K562 (cell line): Measurements from ENCODE around the gene ENG. TPM values are rescaled to one million over a fixed set of nuclear protein-coding genes. Genes with fewer than 3 reads are reported as not detected.

Experiments used
- ATAC-seq: fragments of 200-7000 bp; cut with Tn5 transposase; 3 replicates; pipeline ENCODE4 v1.9.1; 2020; ENCODE audit warnings: moderate library complexity
- BruUV-seq: library from RNA; stranded (reverse); fragments of 400-500 nt; replicated peaks from 2 replicates; lab custom pipeline; 2021; lab: Mats Ljungman, UMichigan
- CTCF ChIA-PET: fragments of 300-600 bp; formaldehyde crosslinking; extraction: SDS; loops from one replicate; lab custom pipeline; 2021; ENCODE audit warnings: low intra/inter-chr PET ratio; lab: Yijun Ruan, JAX
- POLR2A ChIA-PET: fragments of 300-600, 350-650 bp; sonication (Branson Sonifier 250); formaldehyde crosslinking; extraction: SDS; loops from one replicate; lab custom pipeline; 2021; ENCODE audit warnings: antibody characterized with exemption, inconsistent platforms; lab: Yijun Ruan, JAX
- DNase-seq, 4 experiments: peaks; one replicate each; pipeline versions ENCODE4 v3.0.0 to v3.0.0-alpha.2; 2011 to 2018; ENCODE audit warnings: low spot score in 3 of 4, mixed read lengths in 3 of 4; ENCODE audit errors: extremely low read depth in 1 of 4
- FAIRE-seq: peaks from 2 replicates; lab custom pipeline; 2011; peaks lifted over from hg19 to GRCh38; lab: Jason Lieb, UNC
- H2AFZ ChIP-seq: 2 replicates; pipeline ENCODE4 v1.6.0; 2011; ENCODE audit warnings: low read depth, low read length, control low read depth, inconsistent platforms
- H3K27ac ChIP-seq: fragments of 200-600 bp; 3 replicates; pipeline ENCODE4 v1.8.0; 2011; ENCODE audit warnings: low read depth, mild to moderate bottlenecking, control low read depth, inconsistent platforms, low read length, moderate library complexity, mixed read lengths; ENCODE audit errors: extremely low read depth
- H3K27me3 ChIP-seq, 2 experiments: fragments of 300-600 bp in 1 of 2; 2 replicates in 1 of 2; 3 replicates in 1 of 2; pipeline versions ENCODE4 v1.6.0 to v1.8.0; 2011; ENCODE audit warnings: inconsistent platforms in 2 of 2, low read length in 2 of 2, mild to moderate bottlenecking in 1 of 2, mixed read lengths in 1 of 2, moderate library complexity in 1 of 2; ENCODE audit not compliant: control insufficient read depth in 2 of 2, insufficient read depth in 2 of 2
- H3K36me3 ChIP-seq: fragments of 300-600 bp; 3 replicates; pipeline ENCODE4 v1.8.0; 2011; ENCODE audit warnings: mild to moderate bottlenecking, low read length, inconsistent platforms; ENCODE audit not compliant: control insufficient read depth, insufficient read depth
- H3K4me1 ChIP-seq, 2 experiments: fragments of 200-600 bp in 1 of 2; replicated peaks in 1 of 2; 2 replicates in 1 of 2; 3 replicates in 1 of 2; pipeline versions ENCODE4 v1.5.1 to v1.8.0; 2011; ENCODE audit warnings: inconsistent platforms in 2 of 2, low read length in 2 of 2, mild to moderate bottlenecking in 1 of 2, mixed read lengths in 1 of 2, moderate library complexity in 1 of 2; ENCODE audit not compliant: control insufficient read depth in 2 of 2, insufficient read depth in 2 of 2
- H3K4me2 ChIP-seq: 2 replicates; pipeline ENCODE4 v1.6.1; 2011; ENCODE audit warnings: low read length, control low read depth, inconsistent platforms, mixed read lengths; ENCODE audit not compliant: insufficient read depth
- H3K4me3 ChIP-seq: fragments of 200-600 bp; sonication (generic), shearing (Covaris generic); 2 replicates; pipeline ENCODE4 v1.5.1; 2016; ENCODE audit warnings: control low read depth, inconsistent platforms
- H3K79me2 ChIP-seq: fragments of 200-600 bp; 3 replicates; pipeline ENCODE4 v1.8.0; 2011; ENCODE audit warnings: low read length, inconsistent platforms; ENCODE audit not compliant: control insufficient read depth, insufficient read depth
- H3K9ac ChIP-seq, 2 experiments: 2 replicates each; pipeline versions ENCODE4 v1.6.0 to v1.6.1; 2011; ENCODE audit warnings: low read depth in 2 of 2, low read length in 2 of 2, control low read depth in 1 of 2, inconsistent platforms in 1 of 2, mild to moderate bottlenecking in 1 of 2, mixed read lengths in 1 of 2; ENCODE audit not compliant: insufficient read depth in 1 of 2
- H3K9me1 ChIP-seq: one replicate; pipeline ENCODE4 v1.6.0; 2011; ENCODE audit warnings: inconsistent platforms, mild to moderate bottlenecking, low read length, moderate library complexity; ENCODE audit not compliant: control insufficient read depth, insufficient read depth
- H3K9me3 ChIP-seq: replicated peaks from 2 replicates; pipeline ENCODE4 v1.5.1; 2011; ENCODE audit warnings: low read depth, low read length, inconsistent platforms; ENCODE audit not compliant: control insufficient read depth, insufficient read depth
- H4K20me1 ChIP-seq: replicated peaks from 2 replicates; pipeline ENCODE4 v1.6.1; 2011; ENCODE audit warnings: low read length, inconsistent platforms, mixed read lengths; ENCODE audit not compliant: control insufficient read depth, insufficient read depth
- BRCA1 ChIP-seq, 2 experiments: fragments of 450-650 bp in 1 of 2; sonication (generic) in 1 of 2; formaldehyde crosslinking in 1 of 2; IDR thresholded peaks; 2 replicates each; pipeline versions ENCODE4 v1.5.0 to v1.6.1; 2017 to 2020; ENCODE audit warnings: mild to moderate bottlenecking in 1 of 2, missing genetic modification reagents in 1 of 2
- WGBS: fragments of 100-300 bp; shearing (Covaris generic); methylation state at CpG from one replicate; pipeline ENCODE4 v1.1.6; 2016; ENCODE audit warnings: low coverage, mixed read lengths; ENCODE audit not compliant: insufficient coverage; ENCODE audit errors: missing lambda C conversion rate; 5-methylcytosine and 5-hydroxymethylcytosine counted together
- in situ Hi-C: fragments of 300-500 bp; cut with MboI; formaldehyde crosslinking; loops from 4 replicates; pipeline ENCODE4 v1.15.0; 2018; ENCODE audit warnings: inconsistent platforms, mixed read lengths
- intact Hi-C: fragments of 100-400 bp; cut with micrococcal nuclease; formaldehyde crosslinking; loops from 2 replicates; pipeline ENCODE4 v1.14.2; 2022
- polyA plus RNA-seq, 8 experiments: library from polyadenylated mRNA; depleted of rRNA in 4 of 8; stranded (reverse) in 5 of 8; unstranded in 3 of 8; fragments of >200 nt; fragmentation: Nextera tagmentation in 2 of 8; fragmentation: Illumina TruSeq in 1 of 8; extraction: Ambion mirVana in 2 of 8; extraction: Trizol in 1 of 8; gene quantifications; 2 replicates each; pipeline versions ENCODE4 v1.2.1 to v1.2.3, GENCODE V29; 2011 to 2014; ENCODE audit warnings: inconsistent platforms in 1 of 8, missing spikeins in 1 of 8
- total RNA-seq, 7 experiments: library from RNA; depleted of rRNA in 6 of 7; stranded (reverse); fragments of >200 nt in 6 of 7; fragmentation: Illumina TruSeq in 2 of 7; extraction: Trizol in 2 of 7; gene quantifications; 2 replicates each; pipeline versions ENCODE4 v1.2.1 to v1.2.3, GENCODE V29; 2011 to 2021; ENCODE audit warnings: low replicate concordance in 1 of 7
- TF ChIP-seq, protein P1 (sequence below): fragments of 450-650 bp; IDR thresholded peaks from 2 replicates; pipeline ENCODE4 v1.6.1; 2018; ENCODE audit not compliant: partially characterized antibody
- TF ChIP-seq, protein P2 (sequence below): sonication (generic); formaldehyde crosslinking; IDR thresholded peaks from 2 replicates; pipeline ENCODE4 v1.8.1; 2023; ENCODE audit warnings: mild to moderate bottlenecking, missing genetic modification reagents

ENG gene
- total and polyA plus RNA-seq, 9 of the 15 experiments (the other 6 are each of a cell fraction or from before 2014, with no cell fraction given) = 0.04 to 0.40 (median 0.14) TPM; not detected in 1

- WGBS = 91% methylated on average over 26 of the region's 30 CpGs
- no peak for ATAC-seq
- no TSS peak for BruUV-seq
- peaks cover 26 to 61% of the 10 kb centered on the region in 2 experiments for H3K4me1 ChIP-seq
- no peak for FAIRE-seq
- DNase-seq = no peak
- H2AFZ ChIP-seq = no peak overlapping the region
- no peaks in the 10 kb centered on the region for H3K79me2 ChIP-seq
- ChIA-PET POLR2A (interaction anchor here (0.7 to 2.3 kb wide), 3 partner anchors 22 to 125 kb away, joined by 3 to 6 read pairs (median 3); no protein-coding TSS in a partner anchor), CTCF (interaction anchor here (3.3 to 4.0 kb wide), 2 partner anchors 81 to 132 kb away, joined by 31 to 34 read pairs; partner anchors contain the start of genes CDK9 and TOR2A)
- no peaks in the 10 kb centered on the region for H3K9me3 ChIP-seq
- H3K36me3 ChIP-seq = peaks cover 20% of the 10 kb centered on the region; the same call in 2 of the 3 replicates
- no peaks in the 10 kb centered on the region for H3K9me1 ChIP-seq
- no peak overlapping the region for H3K4me3 ChIP-seq
- no peak overlapping the region for H3K4me2 ChIP-seq
- peak overlapping the region in 1 of 2 experiments; percentile 54; a peak in 2 of 4 replicates for H3K9ac ChIP-seq
- no peak for TF ChIP-seq BRCA1 (IDR thresholded peaks at IDR 0.05)
- no peak for TF ChIP-seq BRCA1 (CRISPR knock-in tag; IDR thresholded peaks at IDR 0.05)
- TF ChIP-seq, protein P1, sequence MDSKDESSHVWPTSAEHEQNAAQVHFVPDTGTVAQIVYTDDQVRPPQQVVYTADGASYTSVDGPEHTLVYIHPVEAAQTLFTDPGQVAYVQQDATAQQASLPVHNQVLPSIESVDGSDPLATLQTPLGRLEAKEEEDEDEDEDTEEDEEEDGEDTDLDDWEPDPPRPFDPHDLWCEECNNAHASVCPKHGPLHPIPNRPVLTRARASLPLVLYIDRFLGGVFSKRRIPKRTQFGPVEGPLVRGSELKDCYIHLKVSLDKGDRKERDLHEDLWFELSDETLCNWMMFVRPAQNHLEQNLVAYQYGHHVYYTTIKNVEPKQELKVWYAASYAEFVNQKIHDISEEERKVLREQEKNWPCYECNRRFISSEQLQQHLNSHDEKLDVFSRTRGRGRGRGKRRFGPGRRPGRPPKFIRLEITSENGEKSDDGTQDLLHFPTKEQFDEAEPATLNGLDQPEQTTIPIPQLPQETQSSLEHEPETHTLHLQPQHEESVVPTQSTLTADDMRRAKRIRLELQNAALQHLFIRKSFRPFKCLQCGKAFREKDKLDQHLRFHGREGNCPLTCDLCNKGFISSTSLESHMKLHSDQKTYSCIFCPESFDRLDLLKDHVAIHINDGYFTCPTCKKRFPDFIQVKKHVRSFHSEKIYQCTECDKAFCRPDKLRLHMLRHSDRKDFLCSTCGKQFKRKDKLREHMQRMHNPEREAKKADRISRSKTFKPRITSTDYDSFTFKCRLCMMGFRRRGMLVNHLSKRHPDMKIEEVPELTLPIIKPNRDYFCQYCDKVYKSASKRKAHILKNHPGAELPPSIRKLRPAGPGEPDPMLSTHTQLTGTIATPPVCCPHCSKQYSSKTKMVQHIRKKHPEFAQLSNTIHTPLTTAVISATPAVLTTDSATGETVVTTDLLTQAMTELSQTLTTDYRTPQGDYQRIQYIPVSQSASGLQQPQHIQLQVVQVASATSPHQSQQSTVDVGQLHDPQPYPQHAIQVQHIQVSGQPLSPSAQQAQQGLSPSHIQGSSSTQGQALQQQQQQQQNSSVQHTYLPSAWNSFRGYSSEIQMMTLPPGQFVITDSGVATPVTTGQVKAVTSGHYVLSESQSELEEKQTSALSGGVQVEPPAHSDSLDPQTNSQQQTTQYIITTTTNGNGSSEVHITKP = no peak
- TF ChIP-seq, protein P2, sequence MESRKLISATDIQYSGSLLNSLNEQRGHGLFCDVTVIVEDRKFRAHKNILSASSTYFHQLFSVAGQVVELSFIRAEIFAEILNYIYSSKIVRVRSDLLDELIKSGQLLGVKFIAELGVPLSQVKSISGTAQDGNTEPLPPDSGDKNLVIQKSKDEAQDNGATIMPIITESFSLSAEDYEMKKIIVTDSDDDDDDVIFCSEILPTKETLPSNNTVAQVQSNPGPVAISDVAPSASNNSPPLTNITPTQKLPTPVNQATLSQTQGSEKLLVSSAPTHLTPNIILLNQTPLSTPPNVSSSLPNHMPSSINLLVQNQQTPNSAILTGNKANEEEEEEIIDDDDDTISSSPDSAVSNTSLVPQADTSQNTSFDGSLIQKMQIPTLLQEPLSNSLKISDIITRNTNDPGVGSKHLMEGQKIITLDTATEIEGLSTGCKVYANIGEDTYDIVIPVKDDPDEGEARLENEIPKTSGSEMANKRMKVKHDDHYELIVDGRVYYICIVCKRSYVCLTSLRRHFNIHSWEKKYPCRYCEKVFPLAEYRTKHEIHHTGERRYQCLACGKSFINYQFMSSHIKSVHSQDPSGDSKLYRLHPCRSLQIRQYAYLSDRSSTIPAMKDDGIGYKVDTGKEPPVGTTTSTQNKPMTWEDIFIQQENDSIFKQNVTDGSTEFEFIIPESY (CRISPR knock-in tag) = peak; percentile 49; the same call in 1 of the 2 replicates
- H4K20me1 ChIP-seq = no peaks in the 10 kb centered on the region
- H3K27ac ChIP-seq = no peak overlapping the region
- no peaks in the 10 kb centered on the region for H3K27me3 ChIP-seq
- in situ Hi-C loops = no loop called here
- intact Hi-C loops = loop anchor here (5.0 kb wide), 1 partner anchor 50 kb away; the partner anchor contains the start of gene ST6GALNAC4
Observed at GRCh38 chr9:127867356-127868277, 13.2 kb upstream of the ENG start.
